HL-60 (cell line): ENCODE measurements around the gene NOP16.

Source experiments
- CTCF ChIP-seq: IDR thresholded peaks from one replicate; pipeline ENCODE4 v1.5.1; 2011; ENCODE audit warnings: low read length, control low read depth, inconsistent platforms; ENCODE audit not compliant: insufficient read depth
- GABPA ChIP-seq: IDR thresholded peaks from 2 replicates; pipeline ENCODE4 v1.6.1; 2012; ENCODE audit warnings: low read depth
- POLR2AphosphoS5 ChIP-seq: IDR thresholded peaks from 2 replicates; pipeline ENCODE4 v1.6.1; 2012; ENCODE audit warnings: low read depth

GRCh38 chr5:176408590-176408989, 20.2 kb upstream of the NOP16 start:
- no peak for TF ChIP-seq CTCF
- no peak for TF ChIP-seq POLR2AphosphoS5
- no peak for TF ChIP-seq GABPA
